H9 (cell line): ENCODE results near the gene ZNHIT6. TPM values are rescaled to one million over a fixed set of nuclear protein-coding genes. Genes with fewer than 3 reads are reported as not detected.

Source experiments
- DNase-seq: peaks from one replicate; pipeline ENCODE4 v3.0.0-alpha.2; 2017
- H2AFZ ChIP-seq: one replicate; pipeline ENCODE4 v1.6.1; 2013; ENCODE audit warnings: mild to moderate bottlenecking, low read length, control low read depth, moderate library complexity
- H2AK5ac ChIP-seq: 2 replicates; pipeline ENCODE4 v1.6.1; 2013; ENCODE audit warnings: low read length, control low read depth, mixed read lengths; ENCODE audit not compliant: insufficient read length
- H2BK120ac ChIP-seq: one replicate; pipeline ENCODE4 v1.6.1; 2013; ENCODE audit warnings: low read depth, mild to moderate bottlenecking, low read length, control low read depth, inconsistent platforms; ENCODE audit not compliant: poor library complexity, severe bottlenecking
- H2BK12ac ChIP-seq: 2 replicates; pipeline ENCODE4 v1.6.1; 2013; ENCODE audit warnings: low read length, control low read depth, mixed read lengths, low read depth; ENCODE audit not compliant: insufficient read length
- H2BK15ac ChIP-seq: 2 replicates; pipeline ENCODE4 v1.6.1; 2013; ENCODE audit warnings: low read depth, low read length, control low read depth
- H2BK20ac ChIP-seq: one replicate; pipeline ENCODE4 v1.6.1; 2013; ENCODE audit warnings: low read depth, mild to moderate bottlenecking, low read length, control low read depth, inconsistent platforms; ENCODE audit not compliant: poor library complexity, severe bottlenecking
- H2BK5ac ChIP-seq: 2 replicates; pipeline ENCODE4 v1.6.1; 2013; ENCODE audit warnings: low read length, control low read depth, mixed read lengths; ENCODE audit not compliant: insufficient read length
- H3K14ac ChIP-seq: 2 replicates; pipeline ENCODE4 v1.6.1; 2013; ENCODE audit warnings: low read length, control low read depth; ENCODE audit not compliant: insufficient read depth
- H3K18ac ChIP-seq: 2 replicates; pipeline ENCODE4 v1.6.1; 2013; ENCODE audit warnings: low read depth, mild to moderate bottlenecking, mixed read lengths, low read length, control low read depth; ENCODE audit not compliant: insufficient read length
- H3K23ac ChIP-seq: 2 replicates; pipeline ENCODE4 v1.6.1; 2013; ENCODE audit warnings: low read length, control low read depth, mixed read lengths, low read depth; ENCODE audit not compliant: insufficient read length
- H3K23me2 ChIP-seq: 2 replicates; pipeline ENCODE4 v1.6.1; 2013; ENCODE audit warnings: low read depth, mild to moderate bottlenecking, mixed read lengths, low read length, control low read depth; ENCODE audit not compliant: insufficient read length, poor library complexity, severe bottlenecking
- H3K27ac ChIP-seq: 2 replicates; pipeline ENCODE4 v1.5.1; 2013; ENCODE audit warnings: low read length, control low read depth, mixed read lengths, low read depth; ENCODE audit not compliant: insufficient read length
- H3K27me3 ChIP-seq: 2 replicates; pipeline ENCODE4 v1.6.1; 2013; ENCODE audit warnings: low read length, control low read depth, inconsistent platforms; ENCODE audit not compliant: insufficient read depth
- H3K4ac ChIP-seq: 2 replicates; pipeline ENCODE4 v1.6.1; 2013; ENCODE audit warnings: low read depth, mild to moderate bottlenecking, control low read depth, inconsistent platforms, low read length, moderate library complexity
- H3K4me1 ChIP-seq: 2 replicates; pipeline ENCODE4 v1.6.1; 2013; ENCODE audit warnings: low read length, control low read depth, inconsistent platforms; ENCODE audit not compliant: insufficient read depth
- H3K4me2 ChIP-seq: 2 replicates; pipeline ENCODE4 v1.6.1; 2013; ENCODE audit warnings: low read length, control low read depth, mixed read lengths; ENCODE audit not compliant: insufficient read length, insufficient read depth
- H3K56ac ChIP-seq: 2 replicates; pipeline ENCODE4 v1.6.1; 2013; ENCODE audit warnings: low read depth, mild to moderate bottlenecking, mixed read lengths, low read length, control low read depth; ENCODE audit not compliant: insufficient read length
- H3K79me1 ChIP-seq: 2 replicates; pipeline ENCODE4 v1.6.1; 2013; ENCODE audit warnings: low read depth, mild to moderate bottlenecking, moderate library complexity, low read length, control low read depth, inconsistent platforms; ENCODE audit not compliant: insufficient read depth, poor library complexity, severe bottlenecking
- H3K79me2 ChIP-seq: 2 replicates; pipeline ENCODE4 v1.6.1; 2013; ENCODE audit warnings: low read length, control low read depth, inconsistent platforms; ENCODE audit not compliant: insufficient read depth
- H3K9ac ChIP-seq: 2 replicates; pipeline ENCODE4 v1.6.1; 2013; ENCODE audit warnings: low read length, control low read depth, mixed read lengths; ENCODE audit not compliant: insufficient read length; ENCODE audit errors: extremely low read depth
- H3K9me3 ChIP-seq: one replicate; pipeline ENCODE4 v1.6.1; 2013; ENCODE audit warnings: low read depth, low read length, inconsistent platforms; ENCODE audit not compliant: control insufficient read depth
- H3T11ph ChIP-seq: one replicate; pipeline ENCODE4 v1.6.1; 2013; ENCODE audit warnings: mild to moderate bottlenecking, low read length, control low read depth, inconsistent platforms
- H4K20me1 ChIP-seq: one replicate; pipeline ENCODE4 v1.6.1; 2013; ENCODE audit not compliant: control insufficient read depth, insufficient read length, insufficient read depth
- H4K5ac ChIP-seq: 2 replicates; pipeline ENCODE4 v1.6.1; 2013; ENCODE audit warnings: low read depth, mild to moderate bottlenecking, mixed read lengths, low read length, control low read depth; ENCODE audit not compliant: insufficient read length
- H4K8ac ChIP-seq: replicated peaks from 2 replicates; pipeline ENCODE4 v1.6.1; 2013; ENCODE audit warnings: low read length, control low read depth, mixed read lengths, low read depth; ENCODE audit not compliant: insufficient read length
- H4K91ac ChIP-seq: 2 replicates; pipeline ENCODE4 v1.6.1; 2013; ENCODE audit warnings: low read depth, mild to moderate bottlenecking, moderate library complexity, mixed read lengths, low read length, control low read depth; ENCODE audit not compliant: insufficient read length
- H3K27ac Mint-ChIP-seq, 3 experiments: 2 replicates in 2 of 3; 3 replicates in 1 of 3; pipeline ENCODE4 v1.8.0; 2020 to 2021; ENCODE audit warnings: mixed read lengths in 3 of 3, mild to moderate bottlenecking in 1 of 3, moderate library complexity in 1 of 3
- H3K27me3 Mint-ChIP-seq: 2 replicates; pipeline ENCODE4 v1.8.0; 2021; ENCODE audit warnings: low read depth, mild to moderate bottlenecking, moderate library complexity, mixed read lengths
- H3K36me3 Mint-ChIP-seq, 3 experiments: 2 replicates in 2 of 3; 3 replicates in 1 of 3; pipeline ENCODE4 v1.8.0; 2020 to 2021; ENCODE audit warnings: low read depth in 3 of 3, mixed read lengths in 3 of 3; ENCODE audit not compliant: insufficient read depth in 1 of 3
- H3K4me1 Mint-ChIP-seq, 2 experiments: 2 replicates each; pipeline ENCODE4 v1.8.0; 2020; ENCODE audit warnings: mixed read lengths in 2 of 2
- H3K4me3 Mint-ChIP-seq, 2 experiments: 2 replicates in 1 of 2; 3 replicates in 1 of 2; pipeline ENCODE4 v1.8.0; 2020 to 2021; ENCODE audit warnings: mild to moderate bottlenecking in 2 of 2, mixed read lengths in 2 of 2, moderate library complexity in 1 of 2
- H3K9me3 Mint-ChIP-seq, 2 experiments: 2 replicates in 1 of 2; 3 replicates in 1 of 2; pipeline ENCODE4 v1.8.0; 2020; ENCODE audit warnings: mild to moderate bottlenecking in 2 of 2, mixed read lengths in 2 of 2, moderate library complexity in 1 of 2
- WGBS: extraction: QIAGEN DNeasy Blood & Tissue Kit; methylation state at CpG from one replicate; pipeline ENCODE4 v1.1.7; 2013; ENCODE audit warnings: missing lambda C conversion rate, low lambda C conversion rate, mixed read lengths; ENCODE audit not compliant: insufficient read length; ENCODE audit errors: extremely low coverage; 5-methylcytosine and 5-hydroxymethylcytosine counted together
- total RNA-seq: library from RNA; stranded (reverse); gene quantifications from 2 replicates; pipeline ENCODE4 v1.2.1, GENCODE V29; 2021
- TF ChIP-seq, protein P1 (sequence below): fragments of 200-600 bp; sonication (generic); conservative IDR thresholded peaks from 3 replicates; pipeline ENCODE4 v1.8.0; 2021; ENCODE audit warnings: antibody characterized with exemption, mild to moderate bottlenecking

The ZNHIT6 gene
- total RNA-seq, 1 experiment from 2014 or later: 21.5 TPM

DNA sequence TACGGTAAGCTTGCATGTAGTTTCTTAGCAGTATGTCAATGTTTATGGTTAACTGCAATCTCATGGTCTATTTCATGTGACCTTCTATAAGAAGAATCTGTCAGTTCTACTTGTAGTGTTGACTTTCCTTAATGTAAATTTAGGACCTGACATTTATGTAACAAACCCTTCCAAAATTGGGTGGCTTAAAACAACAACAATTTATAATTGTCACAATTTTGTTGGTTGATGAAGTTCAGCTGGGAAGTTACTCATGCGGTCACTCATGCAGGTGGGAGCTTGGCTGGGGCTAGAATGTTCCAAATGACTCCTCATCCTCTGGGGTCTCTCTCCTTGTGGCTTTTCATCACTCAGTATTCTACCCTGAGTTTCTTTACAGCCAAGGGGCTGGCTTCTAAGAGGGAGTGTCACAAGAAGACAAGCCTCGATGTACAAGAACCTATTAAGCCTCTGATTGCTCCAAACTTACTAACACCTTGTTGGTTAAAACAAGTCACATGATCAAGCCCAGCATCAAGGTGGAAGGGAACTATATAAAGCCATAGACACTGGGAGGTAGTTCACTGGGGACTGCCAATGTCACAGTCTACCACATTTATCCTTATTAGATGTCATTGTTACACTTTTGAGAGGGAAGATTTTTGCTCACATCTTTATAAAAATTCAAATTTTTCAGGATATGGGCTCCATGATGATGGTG lies 103.8 kb downstream of the ZNHIT6 start:
- no peak for DNase-seq
- Histone ChIP-seq H2BK120ac (no peak overlapping the region), H3K9me3 (no peaks in the 10 kb centered on the region), H3K9ac (no peak overlapping the region), H3K14ac (no peak overlapping the region), H3K56ac (no peak overlapping the region), H2BK20ac (no peak overlapping the region), H3K79me2 (no peaks in the 10 kb centered on the region), H2BK12ac (no peak overlapping the region), H2BK15ac (no peak overlapping the region), H2BK5ac (no peak overlapping the region), H3K4me1 (peaks cover 10% of the 10 kb centered on the region; the same call in 1 of the 2 replicates), H3K4ac (no peak overlapping the region), H4K20me1 (no peaks in the 10 kb centered on the region), H3K27ac (no peak overlapping the region), H3K18ac (no peak overlapping the region), H3K4me2 (no peak overlapping the region), H3K79me1 (no peaks in the 10 kb centered on the region), H4K8ac (no peak overlapping the region), H2AK5ac (no peak overlapping the region), H2AFZ (no peak overlapping the region), H3K23me2 (no peaks in the 10 kb centered on the region), H4K91ac (no peak overlapping the region), H3K23ac (no peak overlapping the region), H3T11ph (no peak overlapping the region), H3K27me3 (no peaks in the 10 kb centered on the region), H4K5ac (no peak overlapping the region)
- WGBS: no CpG with 5 or more reads among the region's 3 CpGs
- Mint-ChIP-seq H3K4me3 (no peak overlapping the region), H3K4me1 (peaks cover 36 to 52% of the 10 kb centered on the region in 2 experiments), H3K36me3 (peaks cover 0 to 5% (median 4%) of the 10 kb centered on the region in 3 experiments; a peak in 3 of 7 replicates), H3K27me3 (no peaks in the 10 kb centered on the region; the same call in none of the 2 replicates), H3K9me3 (peaks cover 2 to 3% of the 10 kb centered on the region in 2 experiments; a peak in 2 of 5 replicates), H3K27ac (no peak overlapping the region)
- TF ChIP-seq, protein P1, sequence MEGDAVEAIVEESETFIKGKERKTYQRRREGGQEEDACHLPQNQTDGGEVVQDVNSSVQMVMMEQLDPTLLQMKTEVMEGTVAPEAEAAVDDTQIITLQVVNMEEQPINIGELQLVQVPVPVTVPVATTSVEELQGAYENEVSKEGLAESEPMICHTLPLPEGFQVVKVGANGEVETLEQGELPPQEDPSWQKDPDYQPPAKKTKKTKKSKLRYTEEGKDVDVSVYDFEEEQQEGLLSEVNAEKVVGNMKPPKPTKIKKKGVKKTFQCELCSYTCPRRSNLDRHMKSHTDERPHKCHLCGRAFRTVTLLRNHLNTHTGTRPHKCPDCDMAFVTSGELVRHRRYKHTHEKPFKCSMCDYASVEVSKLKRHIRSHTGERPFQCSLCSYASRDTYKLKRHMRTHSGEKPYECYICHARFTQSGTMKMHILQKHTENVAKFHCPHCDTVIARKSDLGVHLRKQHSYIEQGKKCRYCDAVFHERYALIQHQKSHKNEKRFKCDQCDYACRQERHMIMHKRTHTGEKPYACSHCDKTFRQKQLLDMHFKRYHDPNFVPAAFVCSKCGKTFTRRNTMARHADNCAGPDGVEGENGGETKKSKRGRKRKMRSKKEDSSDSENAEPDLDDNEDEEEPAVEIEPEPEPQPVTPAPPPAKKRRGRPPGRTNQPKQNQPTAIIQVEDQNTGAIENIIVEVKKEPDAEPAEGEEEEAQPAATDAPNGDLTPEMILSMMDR: no peak
